Kidney capillary endothelial cell (primary cell): Measurements from ENCODE around the gene TEDC1.

Experiments
- DNase-seq: peaks from one replicate; pipeline ENCODE4 v3.0.0-alpha.2; 2018; ENCODE audit warnings: low spot score

TEDC1 gene

GRCh38 chr14:105486163-105486973 lies 4.7 kb upstream of the TEDC1 start, which contains the start of gene CRIP1:
TSS of gene CRIP1 (plus strand) at chr14:105486886. CDS start at chr14:105487260, 374 bp downstream.
- DNase-seq = no peak

GRCh38 chr14:105486974-105487448 lies 4.0 kb upstream of the TEDC1 start:
- DNase-seq = no peak

- DNase-seq = no peak
Observed at GRCh38 chr14:105487449-105487985, 3.5 kb upstream of the TEDC1 start.

GRCh38 chr14:105487986-105488777 lies 2.9 kb upstream of the TEDC1 start:
- DNase-seq = no peak

- DNase-seq = no peak
Observed at GRCh38 chr14:105488781-105489541, 2.1 kb upstream of the TEDC1 start.

- DNase-seq = peak; percentile 63
Observed at GRCh38 chr14:105489542-105490266, 1.3 kb upstream of the TEDC1 start.

- no peak for DNase-seq
Observed at GRCh38 chr14:105490267-105490571, 827 bp upstream of the TEDC1 start.

GRCh38 chr14:105491366-105491973 lies 424 bp downstream of the TEDC1 start:
- peak; percentile 51 for DNase-seq

- DNase-seq = no peak
Observed at GRCh38 chr14:105492031-105492970, 1.3 kb downstream of the TEDC1 start.

- DNase-seq = no peak
Observed at GRCh38 chr14:105492971-105493871, 2.2 kb downstream of the TEDC1 start.

- DNase-seq = no peak
Observed at GRCh38 chr14:105493921-105494605, 3.0 kb downstream of the TEDC1 start.

- DNase-seq = no peak
Observed at GRCh38 chr14:105494606-105494929, 3.5 kb downstream of the TEDC1 start.

- no peak for DNase-seq
Observed at GRCh38 chr14:105495101-105495989, 4.3 kb downstream of the TEDC1 start.

GRCh38 chr14:105495990-105496830 lies 5.2 kb downstream of the TEDC1 start:
- DNase-seq = no peak

GRCh38 chr14:105496831-105497591 lies 6.0 kb downstream of the TEDC1 start:
- DNase-seq = no peak
